ENCODE data around the gene RAPGEF4. TPM values are rescaled to one million over a fixed set of nuclear protein-coding genes. Genes with fewer than 3 reads are reported as not detected.

RAPGEF4 gene
- total RNA-seq, 1 experiment from 2014 or later: not detected

- H3K4me2 ChIP-seq: peak overlapping the region; percentile 92
- no peaks in the 10 kb centered on the region; the same call in 1 of the 2 replicates for H3K9me2 ChIP-seq (ENCODE audit: insufficient read depth)
- H3K4me3 ChIP-seq: peak overlapping the region; percentile 67
- no peak for DNase-seq
- POLR2A ChIA-PET (ENCODE audit: unreplicated experiment): interaction anchor here (0.6 kb wide), 3 partner anchors 17 to 61 kb away, joined by 3 to 7 read pairs (median 3); no protein-coding TSS in a partner anchor
- no peaks in the 10 kb centered on the region for H3K27me3 ChIP-seq (ENCODE audit: insufficient read depth, low read depth)
- TF ChIP-seq CTCF (conservative IDR thresholded peaks at IDR 0.05): no peak; the same call in 1 of the 2 replicates
- no peak for TF ChIP-seq EZH2 (IDR thresholded peaks at IDR 0.05; ENCODE audit: low read depth)
- no TSS peak for BruUV-seq (replicated peaks)
- no peaks in the 10 kb centered on the region for H3K36me3 ChIP-seq (ENCODE audit: low read depth)
- H2AFZ ChIP-seq: peak overlapping the region; percentile 94; the same call in 1 of the 2 replicates
- intact Hi-C loops (cut with micrococcal nuclease; ENCODE audit: unreplicated experiment): loop anchor here (5.0 to 10.0 kb wide), 2 partner anchors 103 to 115 kb away; no protein-coding TSS in a partner anchor
- H3K4me1 ChIP-seq (replicated peaks; ENCODE audit: insufficient read depth): peaks cover 56% of the 10 kb centered on the region
- H3K79me2 ChIP-seq (ENCODE audit: low read depth): peaks cover 62% of the 10 kb centered on the region
- H4K20me1 ChIP-seq (ENCODE audit: insufficient read depth): no peaks in the 10 kb centered on the region
- peaks cover 20% of the 10 kb centered on the region for H3F3A ChIP-seq (ENCODE audit: insufficient read depth, low read depth)
- H3K27ac ChIP-seq: peak overlapping the region; percentile 61
- H3K9me3 ChIP-seq (ENCODE audit: insufficient read depth, low read depth): no peaks in the 10 kb centered on the region
- CTCF ChIA-PET: no interaction called here
Measured at GRCh38 chr2:173077506-173078177, 342.0 kb downstream of the RAPGEF4 start.

GRCh38 chr2:173079141-173079540, 343.5 kb downstream of the RAPGEF4 start:
- intact Hi-C loops (cut with micrococcal nuclease; ENCODE audit: unreplicated experiment): loop anchor here (5.0 to 10.0 kb wide), 2 partner anchors 104 to 113 kb away; no protein-coding TSS in a partner anchor
- H3K36me3 ChIP-seq (ENCODE audit: low read depth): no peaks in the 10 kb centered on the region
- peak overlapping the region; percentile 92 for H3K4me2 ChIP-seq
- peaks cover 77% of the 10 kb centered on the region for H3K79me2 ChIP-seq (ENCODE audit: low read depth)
- no TSS peak for BruUV-seq (replicated peaks)
- H2AFZ ChIP-seq: no peak overlapping the region
- peaks cover 20% of the 10 kb centered on the region for H3F3A ChIP-seq (ENCODE audit: insufficient read depth, low read depth)
- no peaks in the 10 kb centered on the region; the same call in 1 of the 2 replicates for H3K9me2 ChIP-seq (ENCODE audit: insufficient read depth)
- no peak for DNase-seq
- H3K27me3 ChIP-seq (ENCODE audit: insufficient read depth, low read depth): no peaks in the 10 kb centered on the region
- TF ChIP-seq EZH2 (IDR thresholded peaks at IDR 0.05; ENCODE audit: low read depth) (no peak), CTCF (conservative IDR thresholded peaks at IDR 0.05) (no peak)
- no peak overlapping the region for H3K4me3 ChIP-seq
- peak overlapping the region; percentile 61; the same call in 1 of the 2 replicates for H3K27ac ChIP-seq
- ChIA-PET POLR2A (ENCODE audit: unreplicated experiment) (no interaction called here), CTCF (no interaction called here)
- H3K4me1 ChIP-seq (replicated peaks; ENCODE audit: insufficient read depth): peaks cover 53% of the 10 kb centered on the region
- H4K20me1 ChIP-seq (ENCODE audit: insufficient read depth): no peaks in the 10 kb centered on the region
- H3K9me3 ChIP-seq (ENCODE audit: insufficient read depth, low read depth): no peaks in the 10 kb centered on the region

GRCh38 chr2:173079973-173080860, 344.6 kb downstream of the RAPGEF4 start:
- DNase-seq: peak in 1 of 2 experiments; percentile 99

More at GRCh38 chr2:173079973-173080860, 344.6 kb downstream of the RAPGEF4 start:
- Histone ChIP-seq H3K9me3 (ENCODE audit: insufficient read depth, low read depth) (no peaks in the 10 kb centered on the region), H3K4me3 (no peak overlapping the region), H3K27ac (peak overlapping the region; percentile 61), H3K27me3 (ENCODE audit: insufficient read depth, low read depth) (no peaks in the 10 kb centered on the region), H3K9me2 (ENCODE audit: insufficient read depth) (no peaks in the 10 kb centered on the region; the same call in 1 of the 2 replicates), H3K79me2 (ENCODE audit: low read depth) (peaks cover 88% of the 10 kb centered on the region), H2AFZ (no peak overlapping the region), H3F3A (ENCODE audit: insufficient read depth, low read depth) (peaks cover 16% of the 10 kb centered on the region), H3K36me3 (ENCODE audit: low read depth) (no peaks in the 10 kb centered on the region), H3K4me2 (peak overlapping the region; percentile 92), H3K4me1 (replicated peaks; ENCODE audit: insufficient read depth) (peaks cover 44% of the 10 kb centered on the region), H4K20me1 (ENCODE audit: insufficient read depth) (no peaks in the 10 kb centered on the region)
- CTCF ChIA-PET: interaction anchor here (0.6 to 1.2 kb wide), 2 partner anchors 19 to 35 kb away, joined by 4 to 15 read pairs; no protein-coding TSS in a partner anchor
- BruUV-seq (replicated peaks): no TSS peak
- POLR2A ChIA-PET (ENCODE audit: unreplicated experiment): interaction anchor here (0.6 kb wide), 1 partner anchor 28 kb away, joined by 3 read pairs; no protein-coding TSS in a partner anchor
- TF ChIP-seq CTCF (conservative IDR thresholded peaks at IDR 0.05): no peak
- TF ChIP-seq EZH2 (IDR thresholded peaks at IDR 0.05; ENCODE audit: low read depth): no peak
- intact Hi-C loops (cut with micrococcal nuclease; ENCODE audit: unreplicated experiment): loop anchor here (5.0 to 10.0 kb wide), 2 partner anchors 105 to 112 kb away; no protein-coding TSS in a partner anchor
